Measurements from ENCODE around the gene CES3. TPM values are rescaled to one million over a fixed set of nuclear protein-coding genes. Genes with fewer than 3 reads are reported as not detected.
A peak's percentile ranks its signal among the peaks of the same experiment; 100 is the strongest.

The CES3 gene
- total RNA-seq, 4 donors from 2014 or later, result 0.21 to 9.2 (median 0.81) TPM

GRCh38 chr16:66915041-66915440 is 46.0 kb upstream of the CES3 start:
- Histone ChIP-seq H3K36me3 (no peaks in the 10 kb centered on the region), H3K4me1 (peaks cover 0 to 7% (median 0%) of the 10 kb centered on the region in 4 donors), H3K9me3 (no peaks in the 10 kb centered on the region), H3K27ac (no peak overlapping the region), H3K27me3 (no peaks in the 10 kb centered on the region), H3K4me3 (no peak overlapping the region)
- no peak for DNase-seq (ENCODE audit: low spot score in 2 of 2)
- TF ChIP-seq EP300 (IDR thresholded peaks at IDR 0.05), result no peak
- TF ChIP-seq CTCF (IDR thresholded peaks at IDR 0.05), result no peak
- TF ChIP-seq POLR2A (IDR thresholded peaks at IDR 0.05), result no peak
- WGBS, 2 donors, result 70 to 79% methylated on average over 7 of the region's 7 CpGs

- Histone ChIP-seq H3K9me3 (no peaks in the 10 kb centered on the region), H3K36me3 (no peaks in the 10 kb centered on the region), H3K27me3 (no peaks in the 10 kb centered on the region), H3K4me1 (peaks cover 0 to 8% (median 0%) of the 10 kb centered on the region in 4 donors), H3K4me3 (no peak overlapping the region), H3K27ac (no peak overlapping the region)
- WGBS, 2 donors, result 84 to 88% methylated on average over 6 of the region's 6 CpGs
- DNase-seq (ENCODE audit: low spot score in 2 of 2), result no peak
- TF ChIP-seq EP300 (IDR thresholded peaks at IDR 0.05) (no peak), CTCF (IDR thresholded peaks at IDR 0.05) (no peak), POLR2A (IDR thresholded peaks at IDR 0.05) (no peak)
Observed at GRCh38 chr16:66916518-66916917, 44.5 kb upstream of the CES3 start.

- H3K27me3 ChIP-seq, result no peaks in the 10 kb centered on the region
- peaks cover 0 to 4% (median 0%) of the 10 kb centered on the region in 3 donors for H3K36me3 ChIP-seq
- peaks cover 0 to 14% (median 0%) of the 10 kb centered on the region in 4 donors for H3K4me1 ChIP-seq
- no peak overlapping the region for H3K4me3 ChIP-seq
- no peaks in the 10 kb centered on the region for H3K9me3 ChIP-seq
- TF ChIP-seq EP300 (IDR thresholded peaks at IDR 0.05) (no peak), POLR2A (IDR thresholded peaks at IDR 0.05) (no peak), CTCF (IDR thresholded peaks at IDR 0.05) (no peak)
- H3K27ac ChIP-seq, result no peak overlapping the region
- DNase-seq (ENCODE audit: low spot score in 2 of 2), result no peak
- WGBS, 2 donors, result 78 to 89% methylated on average over 9 of the region's 9 CpGs
Observed at GRCh38 chr16:66917741-66918140, 43.3 kb upstream of the CES3 start.

GRCh38 chr16:66918355-66918754 is 42.7 kb upstream of the CES3 start:
- Histone ChIP-seq H3K4me3 (no peak overlapping the region), H3K36me3 (peaks cover 0 to 9% (median 0%) of the 10 kb centered on the region in 3 donors), H3K27me3 (peaks cover 0 to 2% of the 10 kb centered on the region in 2 donors), H3K9me3 (no peaks in the 10 kb centered on the region), H3K4me1 (peaks cover 0 to 19% (median 0%) of the 10 kb centered on the region in 4 donors), H3K27ac (peak overlapping the region in 2 of 4 donors; percentile 7 to 63)
- no peak for DNase-seq (ENCODE audit: low spot score in 2 of 2)
- TF ChIP-seq EP300 (IDR thresholded peaks at IDR 0.05) (no peak), POLR2A (IDR thresholded peaks at IDR 0.05) (no peak), CTCF (IDR thresholded peaks at IDR 0.05) (no peak)
- WGBS, 2 donors, result 84 to 86% methylated on average over 6 of the region's 6 CpGs

- 70 to 73% methylated on average over 7 of the region's 7 CpGs for WGBS, 2 donors
- no peak for DNase-seq (ENCODE audit: low spot score in 2 of 2)
- no peaks in the 10 kb centered on the region for H3K9me3 ChIP-seq
- peaks cover 0 to 10% (median 0%) of the 10 kb centered on the region in 3 donors for H3K36me3 ChIP-seq
- TF ChIP-seq POLR2A (IDR thresholded peaks at IDR 0.05) (no peak), CTCF (IDR thresholded peaks at IDR 0.05) (no peak), EP300 (IDR thresholded peaks at IDR 0.05) (no peak)
- H3K4me3 ChIP-seq, result no peak within 1 kb of the TSS
- peaks cover 0 to 8% of the 10 kb centered on the region in 2 donors for H3K27me3 ChIP-seq
- H3K27ac ChIP-seq, result peak within 1 kb of the TSS in 2 of 4 donors; percentile 7 to 63
- H3K4me1 ChIP-seq, result peaks cover 0 to 23% (median 0%) of the 10 kb centered on the region in 4 donors
Observed at GRCh38 chr16:66918803-66919568, 42.1 kb upstream of the CES3 start, which contains the start of gene CDH16. CDH16 (minus strand) TSS chr16:66918885; CDS start chr16:66918065, 820 bp downstream.
